Mucosa of descending colon (tissue), 3 donors: ENCODE results near the gene MAGEB3. TPM values are rescaled to one million over a fixed set of nuclear protein-coding genes. Genes with fewer than 3 reads are reported as not detected.

ENCODE experiments used
- ATAC-seq: fragments of 200-7000 bp; cut with Tn5 transposase; one replicate; pipeline ENCODE4 v1.9.1; 2020; ENCODE audit warnings: mild to moderate bottlenecking, moderate library complexity
- DNase-seq, 3 donors: peaks; one replicate each; pipeline ENCODE4 v3.0.0-alpha.2; 2020
- H3K36me3 ChIP-seq: fragments of 200-600 bp; one replicate; pipeline ENCODE4 v1.8.0; 2021; ENCODE audit warnings: low read depth, mild to moderate bottlenecking
- H3K4me1 ChIP-seq: fragments of 200-600 bp; one replicate; pipeline ENCODE4 v1.8.0; 2021; ENCODE audit warnings: low read depth, mild to moderate bottlenecking
- H3K4me3 ChIP-seq: fragments of 200-600 bp; one replicate; pipeline ENCODE4 v1.8.0; 2021; ENCODE audit warnings: mild to moderate bottlenecking
- H3K9me3 ChIP-seq: fragments of 200-600 bp; one replicate; pipeline ENCODE4 v1.8.0; 2021; ENCODE audit warnings: mild to moderate bottlenecking
- CTCF ChIP-seq: fragments of 200-600 bp; IDR thresholded peaks from one replicate; pipeline ENCODE4 v1.8.0; 2022; ENCODE audit warnings: antibody characterized with exemption, mild to moderate bottlenecking
- intact Hi-C, 2 donors: fragments of 100-400 bp; cut with DNase I in 1 of 2; cut with micrococcal nuclease in 1 of 2; formaldehyde crosslinking; loops; one replicate each; pipeline versions ENCODE4 v1.11.0 to v1.11.1; 2022; cut with DNase I, micrococcal nuclease
- total RNA-seq, 3 donors: library from RNA; stranded (reverse); fragmentation: NEBNext Ultra II Directional in 2 of 3; extraction: Animal tissue kit (Norgen Biotek cat#: 25700) in 2 of 3; gene quantifications; one replicate each; pipeline versions ENCODE4 v1.2.1 to v1.2.4, GENCODE V29; 2021 to 2023
- donor health status: DM: no; HTN: no; CAD: no; lungs with moderate emphysema.
- donor health status: DM: no; HTN: no; CAD: no.
- donor health status: DM: no; HTN: yes; CAD: no.

Gene MAGEB3
- total RNA-seq, 3 donors from 2014 or later = not detected

GRCh38 chrX:30228526-30228925, 1.9 kb upstream of the MAGEB3 start:
- Histone ChIP-seq H3K9me3 (no peaks in the 10 kb centered on the region), H3K4me1 (no peaks in the 10 kb centered on the region), H3K36me3 (no peaks in the 10 kb centered on the region), H3K4me3 (no peak overlapping the region)
- ATAC-seq (no peak), DNase-seq (no peak)
- no peak for TF ChIP-seq CTCF
- intact Hi-C loops = no loop called here

- DNase-seq = no peak
- no peaks in the 10 kb centered on the region for H3K9me3 ChIP-seq
- no peak within 1 kb of the TSS for H3K4me3 ChIP-seq
- no peaks in the 10 kb centered on the region for H3K4me1 ChIP-seq
- no peaks in the 10 kb centered on the region for H3K36me3 ChIP-seq
- intact Hi-C loops = no loop called here
- ATAC-seq = no peak
- no peak for TF ChIP-seq CTCF
Measured at GRCh38 chrX:30241724-30242415, 11.4 kb downstream of the MAGEB3 start, which contains the start of gene MAGEB4. Gene MAGEB4, plus strand, starts transcription at chrX:30242000. Its CDS starts 136 bp downstream, at chrX:30242136.

GRCh38 chrX:30246769-30247489, 16.5 kb downstream of the MAGEB3 start, which contains the start of gene MAGEB1:
Gene MAGEB1, plus strand, starts transcription at chrX:30247146. Its CDS starts 3,348 bp downstream, at chrX:30250494.
- intact Hi-C loops = no loop called here
- ATAC-seq = no peak
- no peak for TF ChIP-seq CTCF

GRCh38 chrX:30248854-30249253, 18.4 kb downstream of the MAGEB3 start:
- Histone ChIP-seq H3K9me3 (no peaks in the 10 kb centered on the region), H3K4me3 (no peak overlapping the region), H3K36me3 (no peaks in the 10 kb centered on the region), H3K4me1 (no peaks in the 10 kb centered on the region)
- ATAC-seq (no peak), DNase-seq (no peak)
- intact Hi-C loops = no loop called here
- no peak for TF ChIP-seq CTCF

More at GRCh38 chrX:30246769-30247489, 16.5 kb downstream of the MAGEB3 start, which contains the start of gene MAGEB1:
- no peaks in the 10 kb centered on the region for H3K9me3 ChIP-seq
- DNase-seq = no peak
- no peaks in the 10 kb centered on the region for H3K4me1 ChIP-seq
- no peak within 1 kb of the TSS for H3K4me3 ChIP-seq
- H3K36me3 ChIP-seq = no peaks in the 10 kb centered on the region

GRCh38 chrX:30253257-30253656, 22.8 kb downstream of the MAGEB3 start:
- no peak for TF ChIP-seq CTCF
- ATAC-seq (no peak), DNase-seq (no peak)
- intact Hi-C loops = no loop called here
- Histone ChIP-seq H3K36me3 (no peaks in the 10 kb centered on the region), H3K4me3 (no peak overlapping the region), H3K4me1 (no peaks in the 10 kb centered on the region), H3K9me3 (no peaks in the 10 kb centered on the region)
